ENCODE data around the gene LAMP5.

LAMP5 gene

GRCh38 chr20:9514461-9515213 lies at the start of gene LAMP5:
LAMP5 (plus strand) TSS chr20:9514590; CDS start chr20:9514853, 263 bp downstream.
- no peak for DNase-seq

- no peak for DNase-seq
These were observed 46.4 kb upstream of the LAMP5 start for GRCh38 chr20:9467995-9468394.

- DNase-seq = no peak
These were observed 39.5 kb upstream of the LAMP5 start for GRCh38 chr20:9474835-9475415.

- DNase-seq = no peak
These were observed 38.9 kb upstream of the LAMP5 start for GRCh38 chr20:9475456-9475855.

GRCh38 chr20:9476174-9476573 lies 38.2 kb upstream of the LAMP5 start:
- no peak for DNase-seq

GRCh38 chr20:9476637-9477036 lies 37.8 kb upstream of the LAMP5 start:
- DNase-seq = no peak

- no peak for DNase-seq
These were observed 35.6 kb upstream of the LAMP5 start for GRCh38 chr20:9478771-9479170.

GRCh38 chr20:9480066-9480465 lies 34.3 kb upstream of the LAMP5 start:
- no peak for DNase-seq

- no peak for DNase-seq
These were observed 32.2 kb upstream of the LAMP5 start for GRCh38 chr20:9482180-9482579.

GRCh38 chr20:9483131-9483530 lies 31.3 kb upstream of the LAMP5 start:
- DNase-seq = no peak

GRCh38 chr20:9485614-9486340 lies 28.6 kb upstream of the LAMP5 start:
- DNase-seq = no peak

- no peak for DNase-seq
These were observed 27.2 kb upstream of the LAMP5 start for GRCh38 chr20:9487231-9487630.

- no peak for DNase-seq
These were observed 26.3 kb upstream of the LAMP5 start for GRCh38 chr20:9488063-9488462.

GRCh38 chr20:9490161-9490560 lies 24.2 kb upstream of the LAMP5 start:
- DNase-seq = no peak

GRCh38 chr20:9490631-9491030 lies 23.8 kb upstream of the LAMP5 start:
- DNase-seq = no peak

- DNase-seq = no peak
These were observed 23.1 kb upstream of the LAMP5 start for GRCh38 chr20:9491324-9491723.

- DNase-seq = no peak
These were observed 22.3 kb upstream of the LAMP5 start for GRCh38 chr20:9492067-9492466.

GRCh38 chr20:9493803-9494202 lies 20.6 kb upstream of the LAMP5 start:
- DNase-seq = no peak

GRCh38 chr20:9495701-9496100 lies 18.7 kb upstream of the LAMP5 start:
- no peak for DNase-seq

- DNase-seq = no peak
These were observed 18.2 kb upstream of the LAMP5 start for GRCh38 chr20:9496155-9496554.

- no peak for DNase-seq
These were observed 16.1 kb upstream of the LAMP5 start for GRCh38 chr20:9498322-9498721.

GRCh38 chr20:9499126-9499899 lies 15.1 kb upstream of the LAMP5 start:
- no peak for DNase-seq

- DNase-seq = no peak
These were observed 14.3 kb upstream of the LAMP5 start for GRCh38 chr20:9500121-9500520.

Measured in DMS79 (cell line).